NCI-H526 treated with DMSO at 0.1 percent for 48 hours (cell line): ENCODE data around the gene BCL3.
"Not testable (repeated sequence)": the region's sequence is repeated elsewhere in the genome, so short reads cannot be mapped to it uniquely, and the experiment has no call there.

Experiments used
- DNase-seq: peaks from one replicate; lab custom pipeline; 2025; lab: John Stamatoyannopoulos, UW

Gene BCL3, protein sequence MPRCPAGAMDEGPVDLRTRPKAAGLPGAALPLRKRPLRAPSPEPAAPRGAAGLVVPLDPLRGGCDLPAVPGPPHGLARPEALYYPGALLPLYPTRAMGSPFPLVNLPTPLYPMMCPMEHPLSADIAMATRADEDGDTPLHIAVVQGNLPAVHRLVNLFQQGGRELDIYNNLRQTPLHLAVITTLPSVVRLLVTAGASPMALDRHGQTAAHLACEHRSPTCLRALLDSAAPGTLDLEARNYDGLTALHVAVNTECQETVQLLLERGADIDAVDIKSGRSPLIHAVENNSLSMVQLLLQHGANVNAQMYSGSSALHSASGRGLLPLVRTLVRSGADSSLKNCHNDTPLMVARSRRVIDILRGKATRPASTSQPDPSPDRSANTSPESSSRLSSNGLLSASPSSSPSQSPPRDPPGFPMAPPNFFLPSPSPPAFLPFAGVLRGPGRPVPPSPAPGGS

DNA sequence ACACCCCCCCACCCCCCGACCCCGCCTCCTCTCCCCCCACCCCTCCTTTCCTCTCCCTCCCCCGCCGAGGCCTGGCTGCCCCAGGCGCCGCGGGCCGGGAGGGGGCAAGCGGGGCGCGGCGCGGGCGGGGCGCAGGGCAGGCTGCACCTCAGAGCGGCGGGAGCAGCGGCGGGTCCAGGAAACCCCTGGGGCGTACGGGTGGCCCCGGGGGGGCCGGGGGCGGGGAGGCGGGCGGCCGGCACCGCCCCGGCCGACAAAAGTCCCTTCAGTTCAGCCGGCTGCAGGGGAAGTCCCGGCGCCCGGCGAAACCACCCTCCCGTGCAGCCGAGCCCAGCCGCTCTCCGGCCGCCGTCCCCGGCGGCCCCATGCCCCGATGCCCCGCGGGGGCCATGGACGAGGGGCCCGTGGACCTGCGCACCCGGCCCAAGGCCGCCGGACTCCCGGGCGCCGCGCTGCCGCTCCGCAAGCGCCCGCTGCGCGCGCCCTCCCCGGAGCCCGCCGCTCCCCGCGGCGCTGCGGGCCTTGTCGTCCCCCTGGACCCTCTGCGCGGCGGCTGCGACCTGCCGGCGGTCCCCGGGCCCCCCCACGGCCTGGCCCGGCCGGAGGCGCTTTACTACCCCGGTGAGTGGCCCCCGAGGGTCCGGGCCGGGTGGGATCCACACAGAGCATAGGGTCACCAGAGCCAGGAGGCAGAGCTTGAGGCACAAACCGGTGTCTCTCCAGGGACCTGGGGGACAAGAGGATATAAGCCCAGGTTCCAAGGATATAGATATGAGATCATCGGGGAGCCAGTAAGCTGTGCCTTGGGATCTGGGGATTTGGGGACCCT lies at the start of gene BCL3:
Gene BCL3, plus strand, starts transcription at position 283 of the 829 bp plus-strand sequence. Its CDS starts 83 bp downstream, at position 366.
- no peak for DNase-seq

DNA sequence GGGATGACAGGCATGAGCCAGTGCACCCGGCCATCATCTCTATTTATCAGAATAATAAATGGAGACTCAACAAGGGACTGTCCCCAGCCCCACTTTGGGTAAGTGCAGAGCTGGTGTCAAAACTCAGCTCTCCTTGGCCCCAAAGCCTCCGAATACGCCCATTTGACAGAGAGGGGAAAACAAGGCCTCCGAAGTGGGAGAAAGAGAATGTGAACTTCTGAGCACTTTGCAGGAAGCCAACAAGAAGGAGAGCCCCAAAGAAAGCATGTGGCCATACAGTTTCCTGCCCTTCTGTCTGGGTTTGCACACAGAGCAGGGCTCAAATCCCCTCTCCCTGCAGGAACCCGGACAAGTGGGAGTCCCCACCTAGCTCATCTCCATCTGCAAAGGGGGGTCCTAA lies 48.0 kb upstream of the BCL3 start:
- DNase-seq = no peak

DNA sequence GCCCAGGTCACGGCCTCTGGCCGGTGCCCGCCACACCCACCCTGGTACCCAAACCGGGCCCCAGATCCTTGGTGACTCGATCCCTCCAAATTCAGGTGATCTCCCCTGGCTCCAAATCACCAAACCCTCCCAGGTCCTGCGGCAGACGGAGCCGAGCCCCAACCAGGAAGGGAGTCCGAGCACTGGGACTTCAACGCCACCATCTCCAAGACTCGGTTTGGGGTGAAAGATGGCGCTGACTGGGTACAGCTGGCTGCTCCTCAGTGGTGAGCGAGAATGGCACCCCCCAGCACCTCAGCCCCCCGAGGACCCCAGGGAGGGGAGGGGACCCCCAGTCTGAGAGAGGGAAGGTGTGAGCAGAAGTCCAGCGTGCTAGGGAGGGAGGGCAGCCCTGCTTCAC lies 47.3 kb upstream of the BCL3 start:
- no peak for DNase-seq

DNA sequence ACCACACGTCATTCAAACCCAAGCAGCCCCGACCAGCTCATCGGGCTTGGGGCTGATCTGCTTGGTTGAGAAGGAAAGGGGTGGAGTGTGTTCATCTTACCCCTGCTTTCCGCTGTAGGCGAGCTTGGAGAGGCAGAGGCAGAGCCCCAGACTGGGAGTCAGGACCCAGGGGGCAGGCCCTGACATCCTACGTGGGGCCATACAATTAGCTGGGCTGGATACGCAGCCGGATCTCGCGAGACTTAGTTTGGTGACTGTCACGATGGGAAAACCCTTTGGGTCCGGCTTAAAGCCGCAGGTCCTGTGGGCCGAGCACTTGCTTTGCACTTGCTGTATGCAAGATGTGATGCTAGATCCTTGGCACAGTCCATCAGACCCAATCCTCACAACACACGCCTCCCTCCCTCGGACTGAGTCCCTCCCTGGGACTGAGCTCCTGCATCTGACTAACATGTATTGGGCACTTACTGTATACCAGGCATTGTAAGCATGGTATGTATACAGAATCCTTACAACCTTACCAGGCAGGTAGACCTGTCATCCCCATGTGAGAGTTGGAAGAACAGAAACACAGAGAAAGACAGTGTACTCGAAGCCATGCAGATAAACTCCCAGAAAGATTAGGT lies 45.8 kb upstream of the BCL3 start:
- DNase-seq = no peak

DNA sequence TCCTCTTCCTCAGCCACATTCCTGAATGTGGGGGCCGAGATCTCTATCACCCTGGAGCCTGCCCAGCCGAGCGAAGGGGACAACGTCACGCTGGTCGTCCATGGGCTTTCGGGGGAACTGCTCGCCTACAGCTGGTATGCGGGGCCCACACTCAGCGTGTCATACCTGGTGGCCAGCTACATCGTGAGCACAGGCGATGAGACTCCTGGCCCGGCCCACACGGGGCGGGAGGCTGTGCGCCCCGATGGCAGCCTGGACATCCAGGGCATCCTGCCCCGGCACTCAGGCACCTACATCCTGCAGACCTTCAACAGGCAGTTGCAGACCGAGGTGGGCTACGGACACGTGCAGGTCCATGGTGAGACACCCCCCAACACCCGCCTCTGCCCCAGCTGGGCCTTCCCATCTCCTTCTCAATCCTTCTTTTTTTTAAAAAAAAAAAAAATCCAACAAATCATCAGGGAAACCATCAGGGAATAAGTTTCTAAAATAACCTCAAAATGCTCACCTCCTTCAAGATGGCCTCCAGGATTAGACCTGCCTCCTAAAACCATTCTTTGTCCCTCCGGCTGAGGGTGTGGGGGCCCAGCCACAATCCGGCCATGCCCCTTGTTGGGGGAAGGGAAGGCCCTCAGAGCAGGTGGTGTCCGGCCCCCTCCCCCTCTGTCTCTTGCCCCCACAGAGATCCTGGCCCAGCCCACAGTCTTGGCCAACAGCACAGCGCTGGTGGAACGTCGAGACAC lies 45.0 kb upstream of the BCL3 start:
- DNase-seq = no peak

DNA sequence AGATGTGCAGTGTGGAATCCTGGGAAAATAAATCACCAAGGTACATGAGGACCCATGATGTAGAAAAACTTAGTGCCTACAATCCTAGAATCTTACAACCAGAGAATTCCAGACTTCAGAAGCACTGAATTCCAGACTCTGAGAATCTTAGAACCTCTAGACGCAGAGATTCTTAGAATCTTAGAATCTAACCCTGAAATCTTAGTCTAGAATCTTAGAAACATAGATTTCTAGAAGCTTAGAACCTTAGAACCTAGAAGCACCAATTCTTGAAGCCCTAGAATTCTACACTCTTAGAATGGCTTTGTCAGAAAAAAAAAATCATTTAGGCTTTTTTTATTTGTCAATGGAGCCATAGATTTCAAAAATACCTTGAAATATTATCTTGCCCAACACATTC lies 43.5 kb upstream of the BCL3 start:
- DNase-seq = no peak

DNA sequence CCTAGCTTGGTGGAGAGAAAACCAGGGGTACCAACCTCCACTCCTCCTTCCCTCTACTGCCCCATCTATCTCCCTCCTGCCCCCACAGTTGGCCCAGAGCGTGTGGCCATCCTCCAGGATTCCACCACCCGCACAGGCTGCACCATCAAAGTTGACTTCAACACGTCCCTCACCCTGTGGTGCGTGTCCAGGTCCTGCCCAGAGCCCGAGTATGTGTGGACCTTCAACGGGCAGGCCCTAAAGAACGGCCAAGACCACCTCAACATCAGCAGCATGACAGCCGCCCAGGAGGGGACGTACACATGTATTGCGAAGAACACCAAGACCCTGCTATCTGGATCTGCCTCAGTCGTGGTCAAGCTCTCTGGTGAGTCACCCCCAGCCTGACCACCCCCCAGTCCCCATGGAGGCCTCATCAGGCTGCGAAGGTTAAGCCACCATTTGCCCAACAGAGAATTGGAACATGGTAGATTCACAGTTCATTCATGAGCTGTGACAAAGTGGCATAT lies 43.0 kb upstream of the BCL3 start:
- DNase-seq = no peak

DNA sequence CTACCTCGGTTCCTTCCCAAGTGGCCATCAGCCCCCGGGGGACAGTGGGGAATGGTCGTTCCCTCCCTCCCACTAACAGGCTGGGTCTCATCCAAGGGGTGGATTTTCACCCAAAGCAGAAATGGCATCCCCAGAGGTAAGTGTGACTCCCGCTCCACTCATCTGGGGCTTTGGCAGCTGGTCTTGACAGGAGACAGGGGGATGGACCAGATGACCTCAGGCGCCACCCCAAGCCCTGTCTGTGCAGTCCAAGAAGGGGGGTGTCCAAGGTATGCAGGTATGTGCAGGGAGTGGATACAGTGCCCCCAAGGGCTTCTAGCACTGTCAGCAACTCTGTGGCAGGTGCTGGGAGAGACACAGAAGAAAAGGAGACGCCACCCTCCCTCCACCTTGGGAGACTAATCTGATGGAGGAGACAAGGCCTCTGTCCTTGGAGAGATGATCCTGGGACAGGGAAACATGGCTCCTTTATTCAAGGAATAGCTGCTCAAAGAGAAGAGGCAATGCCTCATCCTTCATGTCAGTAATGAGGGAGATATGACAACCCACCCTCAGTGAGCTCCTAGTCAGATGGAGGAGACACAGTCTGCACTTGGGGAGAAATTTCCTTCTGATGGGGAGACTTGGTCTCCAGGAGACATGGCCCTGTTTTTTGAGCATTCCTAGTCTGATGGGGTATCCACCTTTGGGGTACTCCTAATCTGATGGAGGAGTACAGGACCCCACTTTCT lies 41.8 kb upstream of the BCL3 start:
- no peak for DNase-seq

DNA sequence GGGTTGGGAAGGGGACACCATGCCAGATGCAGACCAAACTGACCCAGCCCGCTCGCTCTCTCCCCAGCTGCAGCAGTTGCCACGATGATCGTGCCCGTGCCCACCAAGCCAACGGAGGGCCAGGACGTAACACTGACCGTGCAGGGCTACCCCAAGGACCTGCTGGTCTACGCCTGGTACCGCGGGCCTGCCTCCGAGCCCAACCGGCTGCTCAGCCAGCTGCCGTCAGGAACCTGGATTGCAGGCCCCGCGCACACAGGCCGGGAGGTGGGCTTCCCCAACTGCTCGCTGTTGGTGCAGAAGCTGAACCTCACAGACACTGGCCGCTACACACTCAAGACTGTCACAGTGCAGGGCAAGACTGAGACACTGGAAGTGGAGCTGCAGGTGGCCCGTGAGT lies 40.7 kb upstream of the BCL3 start:
- no peak for DNase-seq

DNA sequence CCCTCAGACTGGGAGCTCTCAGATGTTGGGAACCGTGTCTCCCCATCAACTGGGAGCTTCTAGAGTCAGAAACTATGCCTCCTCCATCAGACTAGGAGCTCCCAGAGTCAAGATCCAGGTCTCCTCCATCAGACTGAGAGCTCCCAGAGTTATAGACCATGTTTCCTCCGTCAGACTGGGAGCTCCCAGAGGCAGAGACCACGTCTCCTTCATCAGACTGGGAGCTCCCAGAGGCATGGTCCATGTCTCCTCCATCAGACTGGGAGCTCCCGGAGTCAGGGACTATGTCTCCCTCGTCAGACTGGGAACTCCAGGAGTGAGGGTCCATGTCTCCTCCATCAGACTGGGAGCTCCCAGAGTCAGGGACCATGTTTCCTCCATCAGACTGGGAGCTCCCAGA lies 39.6 kb upstream of the BCL3 start:
- DNase-seq = no peak

DNA sequence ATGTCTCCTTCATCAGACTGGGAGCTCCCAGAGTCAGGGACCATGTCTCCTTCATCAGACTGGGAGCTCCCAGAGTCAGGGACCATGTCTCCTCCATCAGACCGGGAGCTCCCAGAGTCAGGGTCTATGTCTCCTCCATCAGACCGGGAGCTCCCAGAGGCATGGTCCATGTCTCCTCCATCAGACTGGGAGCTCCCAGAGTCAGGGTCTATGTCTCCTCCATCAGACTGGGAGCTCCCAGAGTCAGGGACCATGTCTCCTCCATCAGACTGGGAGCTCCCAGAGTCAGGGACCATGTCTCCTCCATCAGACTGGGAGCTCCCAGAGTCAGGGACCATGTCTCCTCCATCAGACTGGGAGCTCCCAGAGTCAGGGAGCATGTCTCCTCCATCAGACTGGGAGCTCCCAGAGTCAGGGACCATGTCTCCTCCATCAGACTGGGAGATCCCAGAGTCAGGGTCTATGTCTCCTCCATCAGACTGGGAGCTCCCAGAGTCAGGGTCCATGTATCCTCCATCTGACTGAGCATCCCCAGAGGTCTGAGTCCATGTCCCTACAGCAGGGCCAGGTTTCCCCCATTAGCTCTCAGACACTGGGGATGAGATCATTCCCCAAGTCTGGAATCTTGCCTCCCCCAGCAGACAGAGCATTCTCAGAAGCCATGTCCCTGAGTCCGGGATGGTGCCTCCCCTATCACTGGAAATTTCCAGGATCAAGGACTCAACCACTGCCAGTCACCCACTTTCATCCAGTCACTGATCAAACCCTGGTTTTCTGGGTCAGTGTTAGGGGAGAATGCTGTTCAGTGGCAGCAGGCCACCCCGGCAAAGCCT lies 38.9 kb upstream of the BCL3 start:
- not testable (repeated sequence) for DNase-seq

DNA sequence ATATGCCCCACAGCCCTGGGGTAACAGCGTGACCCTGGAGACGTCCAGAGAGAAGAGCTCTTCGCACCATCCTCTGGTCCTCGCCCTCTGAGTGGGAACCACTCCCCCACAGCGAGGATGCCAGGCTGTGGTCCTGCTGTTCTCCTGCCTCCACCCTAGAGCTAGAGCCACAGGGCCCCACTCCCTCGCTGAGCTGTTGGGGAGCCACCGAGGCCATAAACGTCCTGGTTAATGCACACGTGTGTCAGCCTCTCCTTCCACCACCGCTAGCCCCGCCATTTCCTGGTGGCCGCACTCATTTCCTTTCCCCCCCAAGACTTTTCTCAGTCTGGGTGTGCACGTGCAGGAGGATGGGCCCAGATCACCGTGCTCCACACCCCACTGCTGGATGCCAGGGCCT lies 38.0 kb upstream of the BCL3 start:
- DNase-seq = no peak

DNA sequence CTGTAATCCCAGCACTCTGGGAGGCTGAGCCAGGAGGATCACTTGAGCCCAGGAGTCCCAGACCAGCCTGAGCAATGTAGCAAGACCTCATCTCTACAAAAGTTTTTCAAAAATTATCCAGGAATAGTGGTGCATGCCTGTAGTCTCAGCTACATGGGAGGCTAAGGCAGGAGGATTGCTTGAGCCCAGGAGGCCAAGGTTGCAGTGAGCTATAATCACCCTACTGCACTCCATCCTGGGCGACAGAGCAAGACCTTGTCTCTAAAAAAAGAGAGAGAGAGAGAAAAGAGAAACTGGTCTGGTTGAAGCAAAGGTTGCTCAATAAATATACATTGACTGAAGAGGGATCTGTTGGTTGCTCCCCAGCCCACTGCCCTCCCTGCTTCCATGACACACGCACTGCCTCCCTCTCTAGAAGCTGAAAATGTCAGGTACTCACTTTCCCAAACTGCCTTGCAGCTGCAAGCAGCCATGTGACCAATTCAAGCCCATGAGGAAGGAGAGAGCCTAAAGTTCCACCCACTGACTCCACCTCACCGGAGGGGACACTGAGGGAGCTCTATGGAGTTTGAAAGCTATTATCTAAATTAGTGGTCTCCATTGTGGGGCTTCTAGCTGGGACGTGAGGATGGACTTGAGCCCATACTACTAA lies 35.5 kb upstream of the BCL3 start:
- DNase-seq = no peak

DNA sequence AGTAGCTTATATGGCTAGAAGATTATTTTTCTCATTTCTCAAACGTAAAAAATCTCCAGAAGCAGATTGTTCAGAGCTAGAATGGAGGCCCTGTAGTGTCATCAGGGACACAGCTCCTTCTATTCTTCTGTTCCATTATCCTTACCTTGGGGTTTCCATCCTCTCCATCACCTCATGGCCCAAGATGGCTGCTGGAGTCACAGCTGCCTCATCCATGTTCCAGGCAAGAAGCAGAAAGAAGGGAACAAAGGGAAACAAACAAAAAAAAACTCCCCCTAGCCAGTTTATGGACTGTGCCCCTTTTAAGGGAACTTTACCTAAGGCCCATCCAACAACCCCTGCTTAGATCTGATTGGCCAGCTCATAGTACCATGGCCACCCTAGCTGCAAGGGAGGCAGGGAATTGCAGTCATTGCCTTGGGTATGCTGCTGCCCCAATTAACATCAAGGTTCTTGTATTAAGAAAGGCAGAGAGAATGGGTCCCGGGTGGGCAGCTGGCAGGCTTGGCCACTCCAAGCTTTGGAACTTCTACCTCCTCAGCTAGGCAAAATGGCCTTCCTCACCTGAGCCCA lies 33.8 kb upstream of the BCL3 start:
- no peak for DNase-seq

DNA sequence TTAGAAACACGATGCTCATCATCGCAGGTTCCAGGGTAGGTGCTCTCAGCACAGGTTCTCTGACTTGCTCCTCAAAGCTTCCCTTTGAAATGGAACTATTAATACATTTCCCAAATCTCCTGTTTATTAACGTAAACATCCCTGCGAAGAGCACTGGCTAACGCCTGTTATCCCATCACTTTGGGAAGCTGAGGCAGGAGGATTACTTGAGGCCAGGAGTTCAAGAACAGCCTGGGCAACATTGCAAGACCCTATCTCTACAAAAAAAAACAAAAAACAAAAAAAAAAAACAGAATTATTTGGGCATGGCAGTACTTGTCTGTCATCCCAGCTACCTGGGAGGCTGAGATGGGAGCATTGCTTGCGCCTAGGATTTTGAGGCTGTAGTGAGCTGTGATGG lies 30.9 kb upstream of the BCL3 start:
- DNase-seq = no peak

DNA sequence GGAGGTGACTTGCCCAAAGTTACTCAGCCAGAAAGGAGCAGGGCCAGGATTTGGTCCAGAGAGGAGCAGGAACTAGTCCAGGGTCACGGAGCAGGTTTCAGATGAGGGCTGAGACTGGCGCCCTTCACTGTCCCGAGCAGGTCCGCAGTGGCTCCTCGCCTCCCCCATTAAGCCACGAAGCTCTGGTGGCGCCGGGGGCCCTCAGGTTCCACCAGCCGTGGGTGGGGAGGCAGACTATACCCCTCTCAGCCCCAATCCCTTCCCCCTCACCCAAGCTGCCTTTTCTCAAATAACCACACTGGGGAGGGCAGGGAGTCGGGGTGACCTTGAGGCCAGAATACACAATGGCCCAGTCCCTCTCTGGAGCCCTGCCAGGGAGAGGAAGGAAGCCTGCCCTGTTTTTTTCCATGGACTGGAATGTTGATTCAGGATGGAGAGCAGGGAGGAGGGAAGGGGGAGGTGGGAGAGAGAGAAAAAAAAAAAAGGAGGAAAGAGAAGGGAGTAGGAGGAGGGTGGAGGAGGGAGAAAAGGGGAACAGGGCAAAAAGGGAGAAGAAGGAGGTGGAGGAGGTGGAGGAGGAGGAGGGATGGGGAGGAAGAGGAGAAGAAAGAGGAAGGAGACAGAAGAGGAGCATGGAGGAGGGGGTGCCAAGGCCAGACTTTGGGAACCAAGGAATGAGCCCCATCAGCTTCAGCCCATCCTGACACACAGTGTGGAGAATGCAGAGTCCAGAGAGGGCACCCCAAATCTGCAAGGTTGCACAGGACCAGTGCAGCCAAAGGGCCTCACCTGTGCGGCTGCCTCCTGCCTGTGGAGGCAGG lies 29.9 kb upstream of the BCL3 start:
- DNase-seq = no peak

DNA sequence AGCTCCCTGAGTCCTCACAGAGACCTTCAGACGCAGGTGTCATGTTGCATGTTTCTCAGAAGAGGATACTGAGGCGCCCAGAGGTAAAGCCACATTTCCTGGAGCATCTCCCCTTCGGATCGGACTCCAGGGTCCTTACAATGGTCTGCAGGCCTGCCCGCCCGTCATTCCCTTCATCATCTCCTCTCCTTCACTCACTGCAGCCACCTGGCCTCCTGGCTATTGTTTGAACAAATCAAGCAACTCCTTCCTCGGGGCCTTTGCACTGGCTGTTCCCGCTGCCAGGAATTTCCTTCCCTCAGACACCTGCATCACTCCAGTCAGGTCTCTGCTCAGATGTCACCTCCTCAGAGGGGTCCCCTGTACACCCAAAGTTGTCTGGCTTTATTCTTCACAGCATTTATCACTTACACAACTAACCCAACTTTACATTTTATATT lies 29.2 kb upstream of the BCL3 start:
- no peak for DNase-seq

DNA sequence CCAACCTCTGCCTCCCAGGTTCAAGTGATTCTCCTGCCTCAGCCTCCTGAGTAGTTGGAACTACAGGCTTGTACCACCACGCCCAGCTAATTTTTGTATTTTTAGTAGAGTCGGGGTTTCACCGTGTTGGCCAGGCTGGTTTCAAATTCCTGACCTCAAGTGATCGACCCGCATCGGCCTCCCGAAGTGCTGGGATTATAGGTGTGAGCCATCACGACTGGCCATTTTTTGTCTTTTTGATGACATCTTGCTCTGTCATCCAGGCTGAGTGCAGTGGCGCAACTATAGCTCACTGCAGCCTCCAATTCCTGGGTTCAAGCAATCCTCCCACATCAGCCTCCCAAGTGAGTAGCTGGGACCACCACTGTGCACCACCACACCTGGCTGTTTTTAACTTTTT lies 28.1 kb upstream of the BCL3 start:
- not testable (repeated sequence) for DNase-seq
